Endothelial cell (in vitro differentiated cells): Measurements from ENCODE around the gene BSPRY. TPM values are rescaled to one million over a fixed set of nuclear protein-coding genes. Genes with fewer than 3 reads are reported as not detected.

Experiments
- DNase-seq: peaks from one replicate; pipeline ENCODE4 v3.0.0; 2021; ENCODE audit warnings: low spot score
- H3K27ac Mint-ChIP-seq: one replicate; pipeline ENCODE4 v1.8.0; 2021; ENCODE audit warnings: mixed read lengths, inconsistent platforms; ENCODE audit not compliant: unreplicated experiment
- H3K27me3 Mint-ChIP-seq: one replicate; pipeline ENCODE4 v1.8.0; 2021; ENCODE audit warnings: mild to moderate bottlenecking, moderate library complexity, mixed read lengths, inconsistent platforms; ENCODE audit not compliant: unreplicated experiment
- H3K36me3 Mint-ChIP-seq: one replicate; pipeline ENCODE4 v1.8.0; 2021; ENCODE audit warnings: mild to moderate bottlenecking, low read depth, mixed read lengths, inconsistent platforms; ENCODE audit not compliant: unreplicated experiment
- H3K4me1 Mint-ChIP-seq: one replicate; pipeline ENCODE4 v1.8.0; 2021; ENCODE audit warnings: mild to moderate bottlenecking, mixed read lengths, inconsistent platforms; ENCODE audit not compliant: unreplicated experiment
- H3K4me3 Mint-ChIP-seq: one replicate; pipeline ENCODE4 v1.8.0; 2021; ENCODE audit warnings: mild to moderate bottlenecking, mixed read lengths, inconsistent platforms; ENCODE audit not compliant: unreplicated experiment
- H3K9me3 Mint-ChIP-seq: one replicate; pipeline ENCODE4 v1.8.0; 2021; ENCODE audit warnings: mixed read lengths, inconsistent platforms; ENCODE audit not compliant: unreplicated experiment
- CTCF ChIP-seq: fragments of 200-600 bp; sonication (generic); IDR thresholded peaks from one replicate; pipeline ENCODE4 v1.5.0; 2021; ENCODE audit warnings: antibody characterized with exemption; ENCODE audit not compliant: unreplicated experiment
- total RNA-seq: library from RNA; stranded (reverse); fragmentation: NEBNext Ultra II Directional; extraction: Animal tissue kit (Norgen Biotek cat#: 25700); gene quantifications from one replicate; pipeline ENCODE4 v1.2.1, GENCODE V29; 2021; ENCODE audit not compliant: unreplicated experiment

BSPRY gene
- total RNA-seq, 1 donor from 2014 or later = 0.15 TPM

GRCh38 chr9:113393281-113393680, 43.9 kb downstream of the BSPRY start:
- Mint-ChIP-seq H3K9me3 (no peaks in the 10 kb centered on the region), H3K36me3 (peaks cover 24% of the 10 kb centered on the region), H3K27me3 (peaks cover 8% of the 10 kb centered on the region), H3K4me3 (no peak overlapping the region), H3K27ac (no peak overlapping the region), H3K4me1 (peaks cover 13% of the 10 kb centered on the region)
- DNase-seq = no peak
- TF ChIP-seq CTCF = no peak

GRCh38 chr9:113395000-113395861, 45.9 kb downstream of the BSPRY start:
- Mint-ChIP-seq H3K4me3 (no peak overlapping the region), H3K9me3 (no peaks in the 10 kb centered on the region), H3K4me1 (peaks cover 13% of the 10 kb centered on the region), H3K27me3 (peaks cover 8% of the 10 kb centered on the region), H3K36me3 (peaks cover 12% of the 10 kb centered on the region), H3K27ac (no peak overlapping the region)
- TF ChIP-seq CTCF = no peak
- no peak for DNase-seq

GRCh38 chr9:113397203-113397631, 47.9 kb downstream of the BSPRY start:
- no peak overlapping the region for H3K4me3 Mint-ChIP-seq
- peaks cover 9% of the 10 kb centered on the region for H3K36me3 Mint-ChIP-seq
- H3K4me1 Mint-ChIP-seq = peaks cover 11% of the 10 kb centered on the region
- no peak overlapping the region for H3K27ac Mint-ChIP-seq
- H3K9me3 Mint-ChIP-seq = no peaks in the 10 kb centered on the region
- DNase-seq = no peak
- peaks cover 6% of the 10 kb centered on the region for H3K27me3 Mint-ChIP-seq
- TF ChIP-seq CTCF = no peak

GRCh38 chr9:113398796-113399195, 49.5 kb downstream of the BSPRY start:
- peaks cover 3% of the 10 kb centered on the region for H3K27me3 Mint-ChIP-seq
- peaks cover 11% of the 10 kb centered on the region for H3K4me1 Mint-ChIP-seq
- no peak for TF ChIP-seq CTCF
- peaks cover 5% of the 10 kb centered on the region for H3K36me3 Mint-ChIP-seq
- no peak overlapping the region for H3K4me3 Mint-ChIP-seq
- H3K9me3 Mint-ChIP-seq = no peaks in the 10 kb centered on the region
- H3K27ac Mint-ChIP-seq = no peak overlapping the region
- no peak for DNase-seq

- no peaks in the 10 kb centered on the region for H3K9me3 Mint-ChIP-seq
- H3K4me3 Mint-ChIP-seq = peak overlapping the region; percentile 74
- H3K36me3 Mint-ChIP-seq = peaks cover 5% of the 10 kb centered on the region
- peaks cover 3% of the 10 kb centered on the region for H3K27me3 Mint-ChIP-seq
- no peak overlapping the region for H3K27ac Mint-ChIP-seq
- H3K4me1 Mint-ChIP-seq = peaks cover 11% of the 10 kb centered on the region
- DNase-seq = no peak
- TF ChIP-seq CTCF = no peak
Observed at GRCh38 chr9:113399646-113400200, 50.4 kb downstream of the BSPRY start.
